Measurements from ENCODE around the gene TTC28. TPM values are rescaled to one million over a fixed set of nuclear protein-coding genes. Genes with fewer than 3 reads are reported as not detected.
"Not testable (repeated sequence)": the region's sequence is repeated elsewhere in the genome, so short reads cannot be mapped to it uniquely, and the experiment has no call there.

TTC28 gene
- total RNA-seq, 2 experiments from 2014 or later: 1.6 to 1.9 TPM

DNA sequence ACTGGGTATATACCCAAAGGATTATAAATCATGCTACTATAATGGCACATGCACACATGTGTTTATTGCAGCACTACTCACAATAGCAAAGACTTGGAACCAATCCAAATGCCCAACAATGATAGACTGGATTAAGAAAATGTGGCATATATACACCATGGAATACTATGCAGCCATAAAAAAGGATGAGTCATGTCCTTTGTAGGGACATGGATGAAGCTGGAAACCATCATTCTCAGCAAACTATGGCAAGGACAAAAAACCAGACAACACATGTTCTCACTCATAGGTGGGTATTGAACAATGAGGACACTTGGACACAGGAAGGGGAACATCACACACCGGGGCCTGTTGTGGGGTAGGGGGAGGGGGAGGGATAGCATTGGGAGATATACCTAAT is 216.2 kb downstream of the TTC28 start:
- H3K36me3 Mint-ChIP-seq (ENCODE audit: low read depth); DNase-seq; CTCF ChIA-PET; H3K4me3 Mint-ChIP-seq; H3K4me1 Mint-ChIP-seq (ENCODE audit: low read depth); H3K27me3 Mint-ChIP-seq (ENCODE audit: low read depth); H3K9me3 Mint-ChIP-seq; H3K27ac Mint-ChIP-seq; intact Hi-C loops (cut with micrococcal nuclease): not testable (repeated sequence)

DNA sequence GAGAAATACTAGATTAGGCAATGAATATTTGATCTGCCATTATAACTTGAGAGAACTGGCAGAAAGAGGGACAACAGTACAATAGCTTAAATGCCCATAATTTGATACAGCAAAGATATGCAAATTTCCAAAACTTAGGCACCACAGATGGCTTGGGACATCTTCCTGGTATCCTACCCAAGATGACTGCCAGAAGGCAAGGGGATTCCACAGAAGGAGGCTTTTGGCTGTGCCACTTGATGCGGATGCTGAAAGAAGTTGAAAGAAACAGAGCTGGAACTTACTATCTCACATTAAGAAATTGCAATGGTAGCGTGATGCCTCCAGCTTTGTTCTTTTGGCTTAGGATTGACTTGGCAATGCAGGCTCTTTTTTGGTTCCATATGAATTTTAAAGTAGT is 216.7 kb downstream of the TTC28 start:
- CTCF ChIA-PET: no interaction called here
- intact Hi-C loops (cut with micrococcal nuclease): no loop called here
- H3K9me3 Mint-ChIP-seq: no peaks in the 10 kb centered on the region
- no peaks in the 10 kb centered on the region for H3K36me3 Mint-ChIP-seq (ENCODE audit: low read depth)
- H3K4me3 Mint-ChIP-seq: no peak overlapping the region
- no peaks in the 10 kb centered on the region for H3K4me1 Mint-ChIP-seq (ENCODE audit: low read depth)
- DNase-seq: no peak
- H3K27me3 Mint-ChIP-seq (ENCODE audit: low read depth): no peaks in the 10 kb centered on the region
- H3K27ac Mint-ChIP-seq: no peak overlapping the region

DNA sequence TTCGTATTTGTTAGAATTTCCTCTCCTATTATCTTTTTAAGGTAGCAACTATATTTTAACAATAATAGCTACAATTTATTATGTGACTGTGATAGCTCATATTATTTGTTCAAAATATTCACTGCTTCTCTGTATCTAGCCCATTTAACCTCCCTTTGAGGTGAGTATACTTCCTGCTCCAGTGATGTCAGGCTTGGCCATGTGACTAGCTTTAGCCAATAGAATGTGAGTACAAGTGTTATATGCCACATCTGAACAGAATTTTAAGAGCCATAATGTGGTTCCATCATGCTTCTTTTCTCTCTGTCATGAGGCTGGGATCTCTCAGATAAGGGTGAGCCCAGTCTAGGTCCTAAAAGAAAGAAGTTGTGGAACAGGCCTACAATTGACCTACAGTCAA is 217.6 kb downstream of the TTC28 start:
- no peaks in the 10 kb centered on the region for H3K36me3 Mint-ChIP-seq (ENCODE audit: low read depth)
- intact Hi-C loops (cut with micrococcal nuclease): no loop called here
- no peaks in the 10 kb centered on the region for H3K27me3 Mint-ChIP-seq (ENCODE audit: low read depth)
- CTCF ChIA-PET: interaction anchor here (0.6 to 0.9 kb wide), 2 partner anchors 156 to 219 kb away, joined by 3 to 5 read pairs; no protein-coding TSS in a partner anchor
- H3K27ac Mint-ChIP-seq: no peak overlapping the region
- H3K9me3 Mint-ChIP-seq: no peaks in the 10 kb centered on the region
- no peak overlapping the region for H3K4me3 Mint-ChIP-seq
- DNase-seq: no peak
- no peaks in the 10 kb centered on the region for H3K4me1 Mint-ChIP-seq (ENCODE audit: low read depth)

DNA sequence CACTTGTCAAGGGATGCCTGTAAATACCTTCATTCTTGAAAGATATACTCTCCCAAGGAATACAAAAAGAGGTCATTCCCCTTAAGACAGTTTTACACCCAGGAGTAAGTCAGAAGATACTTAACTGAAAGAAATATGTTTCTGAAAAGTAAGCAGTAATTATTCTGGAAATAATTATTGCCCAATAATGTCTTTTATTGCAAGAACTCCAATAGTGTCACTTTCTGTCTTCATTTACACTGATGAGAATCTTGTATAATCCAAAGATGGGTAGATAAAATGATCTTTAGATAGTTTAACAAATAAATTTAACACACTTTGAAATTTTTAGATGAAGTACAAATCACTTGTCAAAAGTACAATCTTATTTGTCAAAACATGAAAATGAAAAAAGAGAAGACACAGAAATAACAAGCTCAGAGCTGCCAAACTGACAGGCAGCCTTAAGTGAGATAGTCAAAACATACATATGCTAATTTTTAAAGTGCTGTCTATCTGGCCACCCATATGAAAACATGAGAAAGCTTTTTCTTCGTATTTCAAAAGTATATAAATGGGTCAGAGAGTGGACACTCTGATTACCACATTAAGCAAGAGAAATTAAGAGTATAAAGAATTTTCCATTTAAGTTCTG is 225.1 kb downstream of the TTC28 start:
- H3K36me3 Mint-ChIP-seq (ENCODE audit: low read depth): no peaks in the 10 kb centered on the region
- H3K9me3 Mint-ChIP-seq: no peaks in the 10 kb centered on the region
- CTCF ChIA-PET: interaction anchor here (1.2 kb wide), 1 partner anchor 12 kb away, joined by 4 read pairs; no protein-coding TSS in a partner anchor
- H3K27me3 Mint-ChIP-seq (ENCODE audit: low read depth): no peaks in the 10 kb centered on the region
- intact Hi-C loops (cut with micrococcal nuclease): no loop called here
- no peak for DNase-seq
- H3K4me3 Mint-ChIP-seq: no peak overlapping the region
- no peaks in the 10 kb centered on the region for H3K4me1 Mint-ChIP-seq (ENCODE audit: low read depth)
- no peak overlapping the region for H3K27ac Mint-ChIP-seq

DNA sequence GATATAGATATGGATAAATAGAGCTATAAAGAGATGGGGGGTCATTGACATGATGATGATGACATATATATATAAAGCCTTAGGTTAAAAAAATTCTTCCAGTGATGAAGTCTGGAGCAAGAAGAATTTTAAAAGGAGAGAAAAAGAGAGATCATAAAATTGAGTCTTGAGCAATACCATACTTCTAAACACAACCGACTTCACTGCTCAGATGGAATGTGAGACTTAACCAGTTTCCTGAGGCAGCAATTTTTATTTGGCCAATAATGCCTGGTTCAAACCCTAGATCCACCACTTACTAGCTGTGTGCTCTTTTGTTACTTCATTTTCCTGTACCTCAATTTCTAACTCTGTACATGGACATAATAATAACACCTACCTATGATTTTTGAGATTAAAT is 229.5 kb downstream of the TTC28 start:
- Mint-ChIP-seq H3K27me3 (ENCODE audit: low read depth) (no peaks in the 10 kb centered on the region), H3K4me1 (ENCODE audit: low read depth) (no peaks in the 10 kb centered on the region), H3K4me3 (no peak overlapping the region), H3K36me3 (ENCODE audit: low read depth) (no peaks in the 10 kb centered on the region), H3K27ac (no peak overlapping the region), H3K9me3 (no peaks in the 10 kb centered on the region)
- DNase-seq: no peak
- CTCF ChIA-PET: interaction anchor here (1.1 kb wide), 1 partner anchor 8 kb away, joined by 6 read pairs; no protein-coding TSS in a partner anchor
- intact Hi-C loops (cut with micrococcal nuclease): no loop called here

GRCh38 chr22:28449041-28449440 is 230.6 kb downstream of the TTC28 start:
- Mint-ChIP-seq H3K27ac (no peak overlapping the region), H3K36me3 (ENCODE audit: low read depth) (no peaks in the 10 kb centered on the region), H3K4me1 (ENCODE audit: low read depth) (no peaks in the 10 kb centered on the region), H3K4me3 (no peak overlapping the region), H3K9me3 (no peaks in the 10 kb centered on the region), H3K27me3 (ENCODE audit: low read depth) (no peaks in the 10 kb centered on the region)
- intact Hi-C loops (cut with micrococcal nuclease): loop anchor here (10.0 kb wide), 1 partner anchor 366 kb away; no protein-coding TSS in a partner anchor
- CTCF ChIA-PET: no interaction called here
- no peak for DNase-seq

GRCh38 chr22:28448625-28449024 is 231.0 kb downstream of the TTC28 start:
- no peak overlapping the region for H3K27ac Mint-ChIP-seq
- no peaks in the 10 kb centered on the region for H3K36me3 Mint-ChIP-seq (ENCODE audit: low read depth)
- no peak overlapping the region for H3K4me3 Mint-ChIP-seq
- H3K27me3 Mint-ChIP-seq (ENCODE audit: low read depth): no peaks in the 10 kb centered on the region
- CTCF ChIA-PET: no interaction called here
- no peak for DNase-seq
- no peaks in the 10 kb centered on the region for H3K9me3 Mint-ChIP-seq
- intact Hi-C loops (cut with micrococcal nuclease): loop anchor here (10.0 kb wide), 1 partner anchor 366 kb away; no protein-coding TSS in a partner anchor
- peaks cover under 1% of the 10 kb centered on the region for H3K4me1 Mint-ChIP-seq (ENCODE audit: low read depth)

- no peak for DNase-seq
- Mint-ChIP-seq H3K27me3 (ENCODE audit: low read depth) (peaks cover 2% of the 10 kb centered on the region), H3K4me3 (no peak overlapping the region), H3K4me1 (ENCODE audit: low read depth) (peaks cover 23% of the 10 kb centered on the region), H3K9me3 (no peaks in the 10 kb centered on the region), H3K36me3 (ENCODE audit: low read depth) (no peaks in the 10 kb centered on the region), H3K27ac (no peak overlapping the region)
- intact Hi-C loops (cut with micrococcal nuclease): loop anchor here (5.0 to 10.0 kb wide), 4 partner anchors 67 to 392 kb away; no protein-coding TSS in a partner anchor
- CTCF ChIA-PET: interaction anchor here (0.7 kb wide), 1 partner anchor 298 kb away, joined by 3 read pairs; no protein-coding TSS in a partner anchor
These were observed 235.0 kb downstream of the TTC28 start for GRCh38 chr22:28444659-28445058.

DNA sequence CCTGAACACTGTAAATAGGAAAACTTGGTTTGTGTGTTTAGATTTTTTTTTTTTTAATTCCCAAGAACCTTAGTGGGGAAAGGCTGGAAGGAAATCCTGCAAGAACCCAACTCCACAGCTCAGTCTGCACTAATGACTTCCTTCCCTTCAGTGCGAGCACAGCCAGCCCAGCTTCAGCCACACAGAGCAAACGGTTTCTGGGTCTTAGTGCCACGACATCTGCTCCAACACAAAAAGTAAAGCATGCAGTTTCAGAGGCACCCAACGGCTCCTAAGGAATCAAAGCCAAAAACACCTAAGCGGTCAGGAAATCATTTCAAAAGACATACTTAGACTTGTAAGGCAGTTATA is 236.1 kb downstream of the TTC28 start:
- peaks cover 2% of the 10 kb centered on the region for H3K27me3 Mint-ChIP-seq (ENCODE audit: low read depth)
- H3K27ac Mint-ChIP-seq: no peak overlapping the region
- CTCF ChIA-PET: no interaction called here
- no peaks in the 10 kb centered on the region for H3K36me3 Mint-ChIP-seq (ENCODE audit: low read depth)
- H3K9me3 Mint-ChIP-seq: no peaks in the 10 kb centered on the region
- DNase-seq: peak; percentile 60
- H3K4me3 Mint-ChIP-seq: peak overlapping the region; percentile 81
- peaks cover 23% of the 10 kb centered on the region for H3K4me1 Mint-ChIP-seq (ENCODE audit: low read depth)
- intact Hi-C loops (cut with micrococcal nuclease): loop anchor here (5.0 to 10.0 kb wide), 4 partner anchors 66 to 391 kb away; no protein-coding TSS in a partner anchor

DNA sequence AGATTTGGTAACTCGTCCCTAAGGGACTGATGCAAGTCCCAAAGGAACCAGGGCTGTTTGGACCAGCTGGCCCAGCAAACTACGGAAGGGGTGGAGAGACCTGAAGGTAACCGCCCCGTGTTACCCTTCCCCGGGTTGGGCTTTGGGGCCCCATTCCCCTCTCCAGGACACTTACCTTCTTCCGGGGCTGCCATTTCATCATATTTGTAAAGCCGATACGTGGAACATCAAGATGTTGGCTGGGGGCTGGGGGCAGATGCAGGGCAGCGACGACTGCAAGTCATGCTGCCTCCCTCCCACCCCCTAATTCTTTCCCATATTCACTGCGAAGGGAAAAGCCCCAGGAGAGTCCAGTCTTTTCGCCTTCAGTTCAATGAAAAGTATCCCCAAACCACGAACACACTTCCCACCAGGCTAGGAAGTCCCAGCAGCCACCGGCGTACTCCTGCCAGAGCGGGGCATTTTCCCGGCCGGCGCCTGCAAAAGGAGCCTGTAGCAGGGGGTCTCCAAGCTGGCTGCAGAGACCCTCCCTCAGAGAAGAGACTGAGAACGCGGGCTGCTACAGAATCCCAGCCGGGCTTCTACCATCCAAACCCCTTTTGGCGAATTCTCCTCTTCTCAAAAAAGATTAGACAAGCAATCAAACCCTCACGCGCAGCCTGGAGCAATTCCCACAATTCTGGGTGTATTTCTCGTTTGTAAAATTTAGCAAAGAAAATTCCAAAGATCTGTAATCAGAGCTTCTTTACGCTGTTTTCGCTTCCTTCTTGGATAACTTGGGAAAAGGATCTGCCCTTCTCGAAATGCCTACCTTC is 236.7 kb downstream of the TTC28 start:
- H3K4me1 Mint-ChIP-seq (ENCODE audit: low read depth): peaks cover 23% of the 10 kb centered on the region
- H3K27me3 Mint-ChIP-seq (ENCODE audit: low read depth): peaks cover 2% of the 10 kb centered on the region
- H3K9me3 Mint-ChIP-seq: no peaks in the 10 kb centered on the region
- no peaks in the 10 kb centered on the region for H3K36me3 Mint-ChIP-seq (ENCODE audit: low read depth)
- intact Hi-C loops (cut with micrococcal nuclease): loop anchor here (1.0 to 10.0 kb wide), 6 partner anchors 66 to 423 kb away; no protein-coding TSS in a partner anchor
- peak; percentile 53 for DNase-seq
- CTCF ChIA-PET: interaction anchor here (0.7 to 1.8 kb wide), 8 partner anchors 12 to 397 kb away, joined by 3 to 8 read pairs (median 4); no protein-coding TSS in a partner anchor
- peak overlapping the region; percentile 81 for H3K4me3 Mint-ChIP-seq
- peak overlapping the region; percentile 65 for H3K27ac Mint-ChIP-seq

GRCh38 chr22:28442264-28442710 is 237.4 kb downstream of the TTC28 start:
- Mint-ChIP-seq H3K4me3 (peak overlapping the region; percentile 81), H3K27me3 (ENCODE audit: low read depth) (peaks cover 2% of the 10 kb centered on the region), H3K36me3 (ENCODE audit: low read depth) (no peaks in the 10 kb centered on the region), H3K4me1 (ENCODE audit: low read depth) (peaks cover 23% of the 10 kb centered on the region), H3K9me3 (no peaks in the 10 kb centered on the region), H3K27ac (peak overlapping the region; percentile 65)
- DNase-seq: peak; percentile 90
- CTCF ChIA-PET: interaction anchor here (0.7 to 1.8 kb wide), 11 partner anchors 8 to 396 kb away, joined by 3 to 8 read pairs (median 4); no protein-coding TSS in a partner anchor
- intact Hi-C loops (cut with micrococcal nuclease): loop anchor here (1.0 to 10.0 kb wide), 6 partner anchors 65 to 422 kb away; no protein-coding TSS in a partner anchor

DNA sequence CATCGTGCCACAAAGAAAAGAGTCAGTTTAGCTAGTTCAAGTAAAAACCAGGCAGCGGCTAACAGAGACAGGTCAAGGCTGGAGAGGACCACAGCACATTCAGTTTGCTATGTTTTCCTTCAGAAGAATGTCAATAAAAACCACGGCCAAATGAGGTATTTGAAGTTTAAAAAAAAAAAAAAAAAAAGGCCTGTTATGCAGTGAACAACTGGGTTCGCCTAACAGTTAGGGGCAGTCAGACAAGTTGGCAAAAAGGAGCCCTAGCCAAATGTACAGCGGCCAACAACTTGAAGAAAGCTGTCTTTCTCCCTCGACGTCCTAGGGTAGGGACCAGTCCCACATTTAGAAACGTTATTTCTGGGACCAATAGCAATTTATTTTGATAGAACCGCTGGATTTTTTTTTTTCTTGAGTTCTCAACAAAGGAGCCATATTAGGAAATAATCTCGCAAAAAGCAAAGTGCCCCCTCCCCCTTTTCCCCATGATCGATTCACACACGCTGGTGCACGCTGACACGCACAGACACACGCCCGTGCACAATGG is 237.8 kb downstream of the TTC28 start:
- intact Hi-C loops (cut with micrococcal nuclease): loop anchor here (1.0 to 10.0 kb wide), 6 partner anchors 64 to 421 kb away; no protein-coding TSS in a partner anchor
- H3K4me1 Mint-ChIP-seq (ENCODE audit: low read depth): peaks cover 23% of the 10 kb centered on the region
- CTCF ChIA-PET: interaction anchor here (0.6 to 1.8 kb wide), 13 partner anchors 8 to 396 kb away, joined by 3 to 8 read pairs (median 3); no protein-coding TSS in a partner anchor
- peak overlapping the region; percentile 64 for H3K4me3 Mint-ChIP-seq
- H3K9me3 Mint-ChIP-seq: no peaks in the 10 kb centered on the region
- no peak overlapping the region for H3K27ac Mint-ChIP-seq
- DNase-seq: no peak
- H3K27me3 Mint-ChIP-seq (ENCODE audit: low read depth): peaks cover 2% of the 10 kb centered on the region
- H3K36me3 Mint-ChIP-seq (ENCODE audit: low read depth): no peaks in the 10 kb centered on the region

All from activated naive CD4-positive, alpha-beta T cell treated with anti-CD3 and anti-CD28 coated beads for 36 hours (primary cell).